Osteoblast (primary cell): ENCODE data around the gene TYRO3. TPM values are rescaled to one million over a fixed set of nuclear protein-coding genes. Genes with fewer than 3 reads are reported as not detected.
A peak's percentile ranks its signal among the peaks of the same experiment; 100 is the strongest.

Source experiments
- DNase-seq: peaks from one replicate; pipeline ENCODE4 v3.0.0; 2011; ENCODE audit warnings: low spot score, mixed read lengths; ENCODE audit not compliant: insufficient read length; ENCODE audit errors: missing footprints
- H2AFZ ChIP-seq: 2 replicates; pipeline ENCODE4 v1.6.0; 2011; ENCODE audit warnings: mild to moderate bottlenecking, low read length
- H3K27ac ChIP-seq: 2 replicates; pipeline ENCODE4 v1.5.1; 2011; ENCODE audit warnings: mild to moderate bottlenecking, low read depth, low read length, moderate library complexity
- H3K27me3 ChIP-seq: 2 replicates; pipeline ENCODE4 v1.6.0; 2012; ENCODE audit warnings: mild to moderate bottlenecking, control low read depth, inconsistent platforms, low read length, moderate library complexity; ENCODE audit not compliant: insufficient read depth
- H3K36me3 ChIP-seq: 2 replicates; pipeline ENCODE4 v1.5.1; 2011; ENCODE audit warnings: mild to moderate bottlenecking, low read length, control low read depth, moderate library complexity; ENCODE audit not compliant: insufficient read depth
- H3K4me1 ChIP-seq: 2 replicates; pipeline ENCODE4 v1.5.1; 2011; ENCODE audit warnings: mild to moderate bottlenecking, low read length, control low read depth, moderate library complexity; ENCODE audit not compliant: insufficient read depth
- H3K4me2 ChIP-seq: 2 replicates; pipeline ENCODE4 v1.6.0; 2011; ENCODE audit warnings: mild to moderate bottlenecking, low read length; ENCODE audit not compliant: insufficient read depth
- H3K4me3 ChIP-seq: fragments of 200-600 bp; sonication (generic); 3 replicates; pipeline ENCODE4 v1.5.1; 2012; ENCODE audit warnings: mild to moderate bottlenecking, low read length, inconsistent platforms; ENCODE audit not compliant: insufficient read depth
- H3K79me2 ChIP-seq: 2 replicates; pipeline ENCODE4 v1.6.0; 2012; ENCODE audit warnings: mild to moderate bottlenecking, low read length, control low read depth, inconsistent platforms; ENCODE audit not compliant: insufficient read depth
- H3K9me3 ChIP-seq: 2 replicates; pipeline ENCODE4 v1.5.1; 2011; ENCODE audit warnings: low read depth, low read length, control low read depth
- H4K20me1 ChIP-seq: 2 replicates; pipeline ENCODE4 v1.6.0; 2012; ENCODE audit warnings: mild to moderate bottlenecking, low read length, control low read depth; ENCODE audit not compliant: insufficient read depth
- total RNA-seq: library from RNA; depleted of rRNA; stranded (reverse); fragments of >200 nt; gene quantifications from 2 replicates; pipeline ENCODE4 v1.2.3, GENCODE V29; 2012
- TF ChIP-seq, protein P1 (sequence below): IDR thresholded peaks from 2 replicates; pipeline ENCODE4 v1.5.1; 2011; ENCODE audit warnings: mild to moderate bottlenecking, low read depth, low read length, moderate library complexity; ENCODE audit errors: extremely low read depth

TYRO3 gene
- total RNA-seq, 1 donor, result 6.2 TPM

- TF ChIP-seq, protein P1, sequence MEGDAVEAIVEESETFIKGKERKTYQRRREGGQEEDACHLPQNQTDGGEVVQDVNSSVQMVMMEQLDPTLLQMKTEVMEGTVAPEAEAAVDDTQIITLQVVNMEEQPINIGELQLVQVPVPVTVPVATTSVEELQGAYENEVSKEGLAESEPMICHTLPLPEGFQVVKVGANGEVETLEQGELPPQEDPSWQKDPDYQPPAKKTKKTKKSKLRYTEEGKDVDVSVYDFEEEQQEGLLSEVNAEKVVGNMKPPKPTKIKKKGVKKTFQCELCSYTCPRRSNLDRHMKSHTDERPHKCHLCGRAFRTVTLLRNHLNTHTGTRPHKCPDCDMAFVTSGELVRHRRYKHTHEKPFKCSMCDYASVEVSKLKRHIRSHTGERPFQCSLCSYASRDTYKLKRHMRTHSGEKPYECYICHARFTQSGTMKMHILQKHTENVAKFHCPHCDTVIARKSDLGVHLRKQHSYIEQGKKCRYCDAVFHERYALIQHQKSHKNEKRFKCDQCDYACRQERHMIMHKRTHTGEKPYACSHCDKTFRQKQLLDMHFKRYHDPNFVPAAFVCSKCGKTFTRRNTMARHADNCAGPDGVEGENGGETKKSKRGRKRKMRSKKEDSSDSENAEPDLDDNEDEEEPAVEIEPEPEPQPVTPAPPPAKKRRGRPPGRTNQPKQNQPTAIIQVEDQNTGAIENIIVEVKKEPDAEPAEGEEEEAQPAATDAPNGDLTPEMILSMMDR, result no peak
- DNase-seq, result no peak
- H2AFZ ChIP-seq, result no peak overlapping the region
These were observed 4.7 kb upstream of the TYRO3 start for GRCh38 chr15:41554343-41554742.

GRCh38 chr15:41554915-41555314, 4.1 kb upstream of the TYRO3 start:
- Histone ChIP-seq H2AFZ (no peak overlapping the region), H3K27ac (no peak overlapping the region), H3K36me3 (no peaks in the 10 kb centered on the region), H3K27me3 (no peaks in the 10 kb centered on the region), H3K9me3 (no peaks in the 10 kb centered on the region), H4K20me1 (no peaks in the 10 kb centered on the region), H3K79me2 (no peaks in the 10 kb centered on the region), H3K4me1 (peaks cover 14% of the 10 kb centered on the region), H3K4me3 (no peak overlapping the region), H3K4me2 (no peak overlapping the region)
- no peak for DNase-seq
- TF ChIP-seq, protein P1, result no peak

More at GRCh38 chr15:41554343-41554742, 4.7 kb upstream of the TYRO3 start:
- H3K9me3 ChIP-seq, result no peaks in the 10 kb centered on the region
- H3K27ac ChIP-seq, result no peak overlapping the region
- no peaks in the 10 kb centered on the region for H4K20me1 ChIP-seq
- H3K4me1 ChIP-seq, result peaks cover 9% of the 10 kb centered on the region
- H3K79me2 ChIP-seq, result no peaks in the 10 kb centered on the region
- H3K36me3 ChIP-seq, result no peaks in the 10 kb centered on the region
- H3K4me3 ChIP-seq, result no peak overlapping the region
- no peaks in the 10 kb centered on the region for H3K27me3 ChIP-seq
- no peak overlapping the region for H3K4me2 ChIP-seq

GRCh38 chr15:41556677-41557076, 2.3 kb upstream of the TYRO3 start:
- Histone ChIP-seq H3K79me2 (no peaks in the 10 kb centered on the region), H3K36me3 (no peaks in the 10 kb centered on the region), H3K4me1 (peaks cover 14% of the 10 kb centered on the region), H3K27ac (no peak overlapping the region), H3K9me3 (no peaks in the 10 kb centered on the region), H3K27me3 (no peaks in the 10 kb centered on the region), H3K4me3 (no peak overlapping the region), H3K4me2 (no peak overlapping the region), H2AFZ (no peak overlapping the region), H4K20me1 (peaks cover 3% of the 10 kb centered on the region)
- TF ChIP-seq, protein P1, result no peak
- no peak for DNase-seq

- Histone ChIP-seq H3K36me3 (no peaks in the 10 kb centered on the region), H2AFZ (peak overlapping the region; percentile 80), H3K4me3 (peak overlapping the region; percentile 72), H3K79me2 (no peaks in the 10 kb centered on the region), H3K4me1 (peaks cover 20% of the 10 kb centered on the region), H3K27me3 (no peaks in the 10 kb centered on the region), H3K9me3 (no peaks in the 10 kb centered on the region), H3K4me2 (peak overlapping the region; percentile 92), H3K27ac (no peak overlapping the region), H4K20me1 (peaks cover 3% of the 10 kb centered on the region)
- peak; percentile 97 for DNase-seq
- TF ChIP-seq, protein P1, result peak; percentile 85
These were observed 1.2 kb upstream of the TYRO3 start for GRCh38 chr15:41557673-41558399.
